Tibial artery (tissue), 4 donors: ENCODE results near the gene FAM169A.

Source experiments
- DNase-seq, 2 donors: peaks; one replicate each; pipeline ENCODE4 v3.0.0-alpha.2; 2019
- H3K27ac ChIP-seq, 2 donors: fragments of 200-600 bp; sonication (generic) in 1 of 2; 1 replicate in 1 of 2; 2 replicates in 1 of 2; pipeline ENCODE4 v1.5.1; 2018 to 2019; ENCODE audit warnings: mild to moderate bottlenecking in 1 of 2
- H3K27me3 ChIP-seq, 2 donors: fragments of 200-600 bp; sonication (generic) in 1 of 2; one replicate each; pipeline versions ENCODE4 v1.5.1 to v1.6.0; 2016 to 2019
- H3K36me3 ChIP-seq, 3 donors: fragments of 200-600 bp; sonication (generic) in 2 of 3; one replicate each; pipeline ENCODE4 v1.5.1; 2016 to 2019; ENCODE audit warnings: mild to moderate bottlenecking in 2 of 3
- H3K4me1 ChIP-seq, 4 donors: fragments of 200-600 bp; sonication (generic) in 2 of 4; 1 replicate in 3 of 4; 2 replicates in 1 of 4; pipeline ENCODE4 v1.5.1; 2016 to 2019
- H3K4me3 ChIP-seq, 2 donors: fragments of 200-600 bp; sonication (generic) in 1 of 2; 1 replicate in 1 of 2; 2 replicates in 1 of 2; pipeline ENCODE4 v1.5.1; 2018 to 2019; ENCODE audit warnings: mild to moderate bottlenecking in 2 of 2
- H3K9me3 ChIP-seq, 3 donors: fragments of 200-600 bp; sonication (generic) in 1 of 3; one replicate each; pipeline ENCODE4 v1.5.1; 2016 to 2019
- intact Hi-C: fragments of 100-400 bp; cut with DNase I; formaldehyde crosslinking; loops from one replicate; pipeline ENCODE4 v1.15.0; 2023; ENCODE audit warnings: low total_unique reads
- TF ChIP-seq, protein P1 (sequence below), 2 experiments: fragments of 200-600 bp in 1 of 2; fragments of 450-650 bp in 1 of 2; IDR thresholded peaks; one replicate each; pipeline ENCODE4 v1.5.1; 2017 to 2019; ENCODE audit warnings: antibody characterized with exemption in 2 of 2, mild to moderate bottlenecking in 1 of 2, moderate library complexity in 1 of 2

Gene FAM169A

DNA sequence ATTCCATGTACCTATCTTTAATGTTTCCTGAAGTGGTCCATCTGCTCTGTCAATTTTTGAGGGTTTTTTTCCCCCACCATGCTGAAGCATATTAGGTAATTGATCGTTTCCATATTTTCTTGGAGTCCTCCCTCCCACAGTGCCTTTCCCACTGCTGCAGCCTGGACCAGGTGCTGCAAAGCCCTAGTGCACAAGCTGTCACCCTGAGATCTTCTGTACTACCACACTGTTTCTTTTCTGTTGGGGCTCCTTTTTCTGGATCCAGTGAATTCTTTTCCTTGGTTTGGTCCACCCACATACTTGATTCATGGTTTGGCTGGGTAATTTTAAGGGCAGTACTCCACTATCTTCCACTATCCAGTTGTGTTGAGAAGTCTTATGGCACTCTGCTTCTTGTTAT lies 30.9 kb upstream of the FAM169A start:
- no peak for DNase-seq
- H3K27ac ChIP-seq, result no peak overlapping the region

DNA sequence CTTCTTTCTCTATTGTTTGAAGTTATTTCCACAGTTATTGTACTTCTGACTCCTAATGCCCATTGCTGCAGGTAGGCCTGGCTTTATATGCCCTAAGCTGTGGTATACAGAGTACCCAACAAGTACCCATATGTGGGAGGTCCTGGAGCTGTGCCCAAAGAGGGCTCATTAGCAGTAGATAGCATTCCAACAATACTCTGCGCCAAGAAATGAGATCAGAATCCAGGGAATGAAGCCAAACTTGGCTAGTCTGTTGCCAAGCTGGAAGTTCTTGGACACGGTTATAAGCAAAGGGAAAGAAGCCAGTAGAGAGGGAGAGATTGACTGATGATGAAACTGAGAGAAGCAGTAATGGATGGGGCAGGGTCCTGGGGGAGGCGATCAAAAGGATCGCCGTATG lies 29.7 kb upstream of the FAM169A start:
- intact Hi-C loops, result no loop called here
- Histone ChIP-seq H3K36me3 (no peaks in the 10 kb centered on the region), H3K4me3 (no peak overlapping the region), H3K27me3 (no peaks in the 10 kb centered on the region), H3K4me1 (peaks cover 0 to 8% (median 3%) of the 10 kb centered on the region in 4 donors), H3K9me3 (peaks cover 0 to 4% (median 0%) of the 10 kb centered on the region in 3 donors), H3K27ac (no peak overlapping the region)
- no peak for DNase-seq
- TF ChIP-seq, protein P1, sequence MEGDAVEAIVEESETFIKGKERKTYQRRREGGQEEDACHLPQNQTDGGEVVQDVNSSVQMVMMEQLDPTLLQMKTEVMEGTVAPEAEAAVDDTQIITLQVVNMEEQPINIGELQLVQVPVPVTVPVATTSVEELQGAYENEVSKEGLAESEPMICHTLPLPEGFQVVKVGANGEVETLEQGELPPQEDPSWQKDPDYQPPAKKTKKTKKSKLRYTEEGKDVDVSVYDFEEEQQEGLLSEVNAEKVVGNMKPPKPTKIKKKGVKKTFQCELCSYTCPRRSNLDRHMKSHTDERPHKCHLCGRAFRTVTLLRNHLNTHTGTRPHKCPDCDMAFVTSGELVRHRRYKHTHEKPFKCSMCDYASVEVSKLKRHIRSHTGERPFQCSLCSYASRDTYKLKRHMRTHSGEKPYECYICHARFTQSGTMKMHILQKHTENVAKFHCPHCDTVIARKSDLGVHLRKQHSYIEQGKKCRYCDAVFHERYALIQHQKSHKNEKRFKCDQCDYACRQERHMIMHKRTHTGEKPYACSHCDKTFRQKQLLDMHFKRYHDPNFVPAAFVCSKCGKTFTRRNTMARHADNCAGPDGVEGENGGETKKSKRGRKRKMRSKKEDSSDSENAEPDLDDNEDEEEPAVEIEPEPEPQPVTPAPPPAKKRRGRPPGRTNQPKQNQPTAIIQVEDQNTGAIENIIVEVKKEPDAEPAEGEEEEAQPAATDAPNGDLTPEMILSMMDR (IDR thresholded peaks at IDR 0.05), result no peak

More for the DNA sequence above, 30.9 kb upstream of the FAM169A start:
- Histone ChIP-seq H3K36me3 (no peaks in the 10 kb centered on the region), H3K27me3 (no peaks in the 10 kb centered on the region), H3K4me3 (no peak overlapping the region), H3K9me3 (peaks cover 0 to 4% (median 0%) of the 10 kb centered on the region in 3 donors), H3K4me1 (peaks cover 0 to 8% (median 3%) of the 10 kb centered on the region in 4 donors)
- intact Hi-C loops, result no loop called here
- TF ChIP-seq, protein P1 (IDR thresholded peaks at IDR 0.05), result no peak

DNA sequence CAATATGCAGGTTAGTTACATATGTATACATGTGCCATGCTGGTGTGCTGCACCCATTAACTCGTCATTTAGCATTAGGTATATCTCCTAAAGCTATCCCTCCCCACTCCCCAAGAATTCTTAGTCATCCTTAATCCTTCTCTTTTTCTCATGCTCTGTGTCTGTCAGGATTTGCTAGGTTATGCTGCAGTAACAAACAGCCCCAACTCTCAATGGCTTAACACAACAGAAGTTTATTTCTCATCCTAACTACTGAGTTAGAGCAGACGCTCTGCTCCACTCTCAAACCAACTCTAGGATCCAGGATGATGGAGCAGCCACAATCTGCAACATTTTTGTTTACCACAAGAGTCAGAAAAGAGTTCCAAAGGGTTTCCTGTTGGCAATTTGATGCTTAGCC lies 28.2 kb upstream of the FAM169A start:
- Histone ChIP-seq H3K4me1 (peaks cover 0 to 8% (median 3%) of the 10 kb centered on the region in 4 donors), H3K4me3 (no peak overlapping the region), H3K9me3 (peaks cover 0 to 4% (median 0%) of the 10 kb centered on the region in 3 donors), H3K27ac (no peak overlapping the region), H3K36me3 (no peaks in the 10 kb centered on the region), H3K27me3 (no peaks in the 10 kb centered on the region)
- intact Hi-C loops, result no loop called here
- TF ChIP-seq, protein P1 (IDR thresholded peaks at IDR 0.05), result no peak
- DNase-seq, result no peak

GRCh38 chr5:74892921-74893320 lies 26.7 kb upstream of the FAM169A start:
- TF ChIP-seq, protein P1 (IDR thresholded peaks at IDR 0.05), result no peak
- H3K4me1 ChIP-seq, result peaks cover 0 to 8% (median 3%) of the 10 kb centered on the region in 4 donors
- H3K9me3 ChIP-seq, result peaks cover 0 to 4% (median 0%) of the 10 kb centered on the region in 3 donors
- no peaks in the 10 kb centered on the region for H3K36me3 ChIP-seq
- no peak for DNase-seq
- intact Hi-C loops, result no loop called here
- H3K4me3 ChIP-seq, result no peak overlapping the region
- H3K27ac ChIP-seq, result no peak overlapping the region
- no peaks in the 10 kb centered on the region for H3K27me3 ChIP-seq

- no peaks in the 10 kb centered on the region for H3K36me3 ChIP-seq
- intact Hi-C loops, result no loop called here
- TF ChIP-seq, protein P1 (IDR thresholded peaks at IDR 0.05), result no peak
These were observed 23.4 kb upstream of the FAM169A start for GRCh38 chr5:74889523-74890105.

More at GRCh38 chr5:74889523-74890105, 23.4 kb upstream of the FAM169A start:
- no peak overlapping the region for H3K27ac ChIP-seq
- no peak for DNase-seq
- no peaks in the 10 kb centered on the region for H3K4me1 ChIP-seq
- no peaks in the 10 kb centered on the region for H3K9me3 ChIP-seq
- no peaks in the 10 kb centered on the region for H3K27me3 ChIP-seq
- no peak overlapping the region for H3K4me3 ChIP-seq
